ENCODE results near the gene NFKBIE. TPM values are rescaled to one million over a fixed set of nuclear protein-coding genes. Genes with fewer than 3 reads are reported as not detected.

Gene NFKBIE
- total RNA-seq, 1 donor from 2014 or later = 10.1 TPM

DNA sequence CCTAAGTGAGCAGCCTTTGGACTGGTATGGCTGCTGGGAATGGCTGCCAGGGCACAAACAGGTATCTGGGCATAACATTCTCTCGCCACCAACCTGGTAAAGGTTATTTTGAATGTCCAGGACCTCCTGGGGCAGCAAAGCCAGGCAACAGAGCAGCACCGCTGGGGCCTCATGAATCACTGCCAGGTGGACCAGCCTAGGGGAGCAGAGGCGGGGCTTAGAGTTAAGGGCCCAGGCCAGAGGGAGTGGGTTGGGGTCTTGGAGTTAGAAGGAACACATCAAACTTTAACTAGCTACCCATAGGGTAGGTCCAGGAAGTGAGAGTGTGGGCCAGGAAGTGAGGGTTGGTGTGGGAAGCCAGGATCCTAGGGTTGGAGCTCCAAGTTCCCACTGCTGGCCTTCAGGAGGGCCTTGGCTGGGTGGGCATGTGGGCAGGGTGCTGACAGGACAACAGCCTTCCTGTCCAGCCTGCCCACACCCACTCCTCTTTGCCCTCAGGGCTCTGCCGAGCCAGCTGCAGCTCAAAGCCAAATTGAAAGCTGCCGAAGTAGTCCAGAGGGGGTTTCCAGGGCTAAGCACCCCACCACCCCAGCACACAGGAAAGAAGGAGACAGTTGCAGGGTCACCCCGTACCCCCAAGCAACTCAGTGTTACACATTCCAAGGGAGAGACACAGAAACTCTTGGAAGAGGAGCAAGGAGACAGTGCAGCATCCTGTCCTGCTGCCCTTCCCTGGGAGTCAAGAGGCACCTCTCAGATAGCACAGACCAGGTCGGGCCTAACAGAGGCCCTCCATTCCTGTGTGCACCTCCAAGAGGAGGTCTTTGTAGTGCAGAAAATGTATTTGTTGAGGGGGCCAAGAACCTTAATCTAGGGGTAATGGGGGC lies 2.6 kb downstream of the NFKBIE start:
- no peaks in the 10 kb centered on the region for H3K9me3 ChIP-seq (ENCODE audit: insufficient read depth, low read depth, low read length)
- no peak overlapping the region for H3K4me3 ChIP-seq (ENCODE audit: insufficient read depth, low read depth, low read length)
- H3K79me2 ChIP-seq (ENCODE audit: insufficient read depth, low read length) = peaks cover 15% of the 10 kb centered on the region
- FAIRE-seq (no peak), DNase-seq (ENCODE audit: low read depth) (no peak)
- Mint-ChIP-seq H3K27me3 (ENCODE audit: low read depth, unreplicated experiment) (peaks cover 3% of the 10 kb centered on the region), H3K9me3 (ENCODE audit: unreplicated experiment) (no peaks in the 10 kb centered on the region), H3K4me1 (ENCODE audit: low read depth, unreplicated experiment) (peaks cover 29% of the 10 kb centered on the region), H3K4me3 (ENCODE audit: unreplicated experiment) (peak overlapping the region; percentile 95), H3K27ac (ENCODE audit: unreplicated experiment) (peak overlapping the region; percentile 62), H3K36me3 (ENCODE audit: low read depth, unreplicated experiment) (no peaks in the 10 kb centered on the region)
- no peaks in the 10 kb centered on the region for H3K27me3 ChIP-seq (ENCODE audit: insufficient read depth, low read length)
- H3K36me3 ChIP-seq (ENCODE audit: insufficient read depth, low read length) = peaks cover 3% of the 10 kb centered on the region
- TF ChIP-seq EZH2 (IDR thresholded peaks at IDR 0.05; ENCODE audit: insufficient read depth, low read length) (no peak), CTCF (IDR thresholded peaks at IDR 0.05; ENCODE audit: insufficient read depth, low read depth, low read length) (no peak)
- H3K9ac ChIP-seq (ENCODE audit: low read length) = peak overlapping the region; percentile 45
- no peak overlapping the region for H3K27ac ChIP-seq (ENCODE audit: low read depth, low read length)
- H4K20me1 ChIP-seq (ENCODE audit: insufficient read depth, low read length) = peaks cover 27% of the 10 kb centered on the region
- peaks cover 24% of the 10 kb centered on the region for H3K4me1 ChIP-seq (ENCODE audit: insufficient read depth, low read length)
- H3K4me2 ChIP-seq (ENCODE audit: low read length) = peak overlapping the region; percentile 93
- no peak overlapping the region for H2AFZ ChIP-seq (ENCODE audit: low read depth, low read length)

DNA sequence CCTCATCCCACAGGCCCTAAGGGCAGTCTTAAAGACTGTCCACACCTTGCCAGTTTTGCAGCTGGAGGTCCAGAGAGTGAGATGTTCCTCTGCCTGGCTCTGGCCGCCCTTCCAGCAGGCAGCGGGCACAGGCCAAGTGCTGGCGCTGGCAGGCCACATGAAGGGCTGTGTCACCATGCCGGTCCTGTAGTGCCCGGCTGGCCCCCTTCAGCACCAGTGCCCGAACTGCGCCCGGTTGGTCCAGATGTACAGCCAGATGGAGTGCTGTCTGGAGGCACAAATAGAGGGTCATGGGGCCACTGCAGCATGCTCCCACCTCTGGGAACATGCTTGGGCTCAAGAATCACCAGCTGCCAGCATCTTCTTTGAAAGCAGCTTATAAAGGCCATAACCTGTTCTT lies 3.8 kb downstream of the NFKBIE start:
- H3K9me3 Mint-ChIP-seq (ENCODE audit: unreplicated experiment) = no peaks in the 10 kb centered on the region
- Histone ChIP-seq H3K36me3 (ENCODE audit: insufficient read depth, low read length) (peaks cover 3% of the 10 kb centered on the region), H4K20me1 (ENCODE audit: insufficient read depth, low read length) (peaks cover 31% of the 10 kb centered on the region), H3K9me3 (ENCODE audit: insufficient read depth, low read depth, low read length) (no peaks in the 10 kb centered on the region), H3K4me1 (ENCODE audit: insufficient read depth, low read length) (peaks cover 26% of the 10 kb centered on the region), H3K9ac (ENCODE audit: low read length) (no peak overlapping the region), H3K27me3 (ENCODE audit: insufficient read depth, low read length) (no peaks in the 10 kb centered on the region), H3K4me3 (ENCODE audit: insufficient read depth, low read depth, low read length) (no peak overlapping the region), H3K27ac (ENCODE audit: low read depth, low read length) (no peak overlapping the region), H3K4me2 (ENCODE audit: low read length) (no peak overlapping the region), H2AFZ (ENCODE audit: low read depth, low read length) (no peak overlapping the region), H3K79me2 (ENCODE audit: insufficient read depth, low read length) (peaks cover 22% of the 10 kb centered on the region)
- DNase-seq (ENCODE audit: low read depth) (no peak), FAIRE-seq (no peak)
- H3K4me3 Mint-ChIP-seq (ENCODE audit: unreplicated experiment) = no peak overlapping the region
- H3K27ac Mint-ChIP-seq (ENCODE audit: unreplicated experiment) = no peak overlapping the region
- H3K4me1 Mint-ChIP-seq (ENCODE audit: low read depth, unreplicated experiment) = peaks cover 30% of the 10 kb centered on the region
- H3K36me3 Mint-ChIP-seq (ENCODE audit: low read depth, unreplicated experiment) = peaks cover 1% of the 10 kb centered on the region
- TF ChIP-seq EZH2 (IDR thresholded peaks at IDR 0.05; ENCODE audit: insufficient read depth, low read length) = no peak
- TF ChIP-seq CTCF (IDR thresholded peaks at IDR 0.05; ENCODE audit: insufficient read depth, low read depth, low read length) = no peak
- H3K27me3 Mint-ChIP-seq (ENCODE audit: low read depth, unreplicated experiment) = no peaks in the 10 kb centered on the region
